GM12873 (cell line): ENCODE measurements around the gene TPST2.

ENCODE experiments used
- TF ChIP-seq, protein P1 (sequence below): IDR thresholded peaks from 2 replicates; pipeline ENCODE4 v1.5.1; 2012; ENCODE audit warnings: low read depth, mild to moderate bottlenecking, moderate library complexity, low read length, control low read depth; ENCODE audit not compliant: insufficient read depth; ENCODE audit errors: missing control alignments

Gene TPST2

DNA sequence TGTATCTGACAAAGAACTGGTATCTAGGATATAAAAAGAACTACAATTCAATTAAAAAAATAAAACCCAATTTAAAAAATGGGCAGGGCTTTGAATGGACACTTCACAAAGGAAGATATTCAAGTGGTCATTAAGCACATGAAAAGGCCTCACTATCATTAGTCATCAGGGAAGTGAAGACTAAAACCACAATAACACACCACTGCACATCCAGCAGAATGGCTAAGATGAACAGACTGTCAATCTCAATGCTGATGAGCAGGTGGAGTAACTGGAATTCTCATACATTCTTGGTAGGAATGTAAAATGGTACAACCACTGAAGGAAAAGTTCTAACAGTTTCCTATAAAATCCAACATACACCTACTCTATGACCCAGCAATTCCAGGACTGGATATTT, 115.2 kb downstream of the TPST2 start:
- TF ChIP-seq, protein P1, sequence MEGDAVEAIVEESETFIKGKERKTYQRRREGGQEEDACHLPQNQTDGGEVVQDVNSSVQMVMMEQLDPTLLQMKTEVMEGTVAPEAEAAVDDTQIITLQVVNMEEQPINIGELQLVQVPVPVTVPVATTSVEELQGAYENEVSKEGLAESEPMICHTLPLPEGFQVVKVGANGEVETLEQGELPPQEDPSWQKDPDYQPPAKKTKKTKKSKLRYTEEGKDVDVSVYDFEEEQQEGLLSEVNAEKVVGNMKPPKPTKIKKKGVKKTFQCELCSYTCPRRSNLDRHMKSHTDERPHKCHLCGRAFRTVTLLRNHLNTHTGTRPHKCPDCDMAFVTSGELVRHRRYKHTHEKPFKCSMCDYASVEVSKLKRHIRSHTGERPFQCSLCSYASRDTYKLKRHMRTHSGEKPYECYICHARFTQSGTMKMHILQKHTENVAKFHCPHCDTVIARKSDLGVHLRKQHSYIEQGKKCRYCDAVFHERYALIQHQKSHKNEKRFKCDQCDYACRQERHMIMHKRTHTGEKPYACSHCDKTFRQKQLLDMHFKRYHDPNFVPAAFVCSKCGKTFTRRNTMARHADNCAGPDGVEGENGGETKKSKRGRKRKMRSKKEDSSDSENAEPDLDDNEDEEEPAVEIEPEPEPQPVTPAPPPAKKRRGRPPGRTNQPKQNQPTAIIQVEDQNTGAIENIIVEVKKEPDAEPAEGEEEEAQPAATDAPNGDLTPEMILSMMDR = no peak
